ENCODE measurements around the gene WIPF1. TPM values are rescaled to one million over a fixed set of nuclear protein-coding genes. Genes with fewer than 3 reads are reported as not detected.

WIPF1 gene
- total RNA-seq, 1 experiment from 2014 or later: 6.4 TPM

GRCh38 chr2:174571669-174572323, 25.8 kb downstream of the WIPF1 start:
- ATAC-seq: no peak
- H3K36me3 Mint-ChIP-seq: peaks cover 4% of the 10 kb centered on the region; the same call in 1 of the 2 replicates

More at GRCh38 chr2:174571669-174572323, 25.8 kb downstream of the WIPF1 start:
- no peak overlapping the region for H3K27ac Mint-ChIP-seq
- ChIA-PET CTCF (interaction anchor here (0.7 kb wide), 1 partner anchor 534 kb away, joined by 3 read pairs; no protein-coding TSS in a partner anchor), POLR2A (no interaction called here)
- no peak overlapping the region for H3K4me3 Mint-ChIP-seq
- TF ChIP-seq FOXP4 (CRISPR knock-in tag; IDR thresholded peaks at IDR 0.05): no peak
- TF ChIP-seq ATF1 (CRISPR knock-in tag; IDR thresholded peaks at IDR 0.05): no peak
- TF ChIP-seq, protein P1, sequence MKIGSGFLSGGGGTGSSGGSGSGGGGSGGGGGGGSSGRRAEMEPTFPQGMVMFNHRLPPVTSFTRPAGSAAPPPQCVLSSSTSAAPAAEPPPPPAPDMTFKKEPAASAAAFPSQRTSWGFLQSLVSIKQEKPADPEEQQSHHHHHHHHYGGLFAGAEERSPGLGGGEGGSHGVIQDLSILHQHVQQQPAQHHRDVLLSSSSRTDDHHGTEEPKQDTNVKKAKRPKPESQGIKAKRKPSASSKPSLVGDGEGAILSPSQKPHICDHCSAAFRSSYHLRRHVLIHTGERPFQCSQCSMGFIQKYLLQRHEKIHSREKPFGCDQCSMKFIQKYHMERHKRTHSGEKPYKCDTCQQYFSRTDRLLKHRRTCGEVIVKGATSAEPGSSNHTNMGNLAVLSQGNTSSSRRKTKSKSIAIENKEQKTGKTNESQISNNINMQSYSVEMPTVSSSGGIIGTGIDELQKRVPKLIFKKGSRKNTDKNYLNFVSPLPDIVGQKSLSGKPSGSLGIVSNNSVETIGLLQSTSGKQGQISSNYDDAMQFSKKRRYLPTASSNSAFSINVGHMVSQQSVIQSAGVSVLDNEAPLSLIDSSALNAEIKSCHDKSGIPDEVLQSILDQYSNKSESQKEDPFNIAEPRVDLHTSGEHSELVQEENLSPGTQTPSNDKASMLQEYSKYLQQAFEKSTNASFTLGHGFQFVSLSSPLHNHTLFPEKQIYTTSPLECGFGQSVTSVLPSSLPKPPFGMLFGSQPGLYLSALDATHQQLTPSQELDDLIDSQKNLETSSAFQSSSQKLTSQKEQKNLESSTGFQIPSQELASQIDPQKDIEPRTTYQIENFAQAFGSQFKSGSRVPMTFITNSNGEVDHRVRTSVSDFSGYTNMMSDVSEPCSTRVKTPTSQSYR (CRISPR knock-in tag; IDR thresholded peaks at IDR 0.05): no peak
- TF ChIP-seq TEAD1 (CRISPR knock-in tag; IDR thresholded peaks at IDR 0.05): no peak
- no peak for TF ChIP-seq JUN (CRISPR knock-in tag; IDR thresholded peaks at IDR 0.05)
- TF ChIP-seq CDX4 (CRISPR knock-in tag; IDR thresholded peaks at IDR 0.05; ENCODE audit: borderline replicate concordance): no peak
- TF ChIP-seq MLX (CRISPR knock-in tag; IDR thresholded peaks at IDR 0.05): no peak
- TF ChIP-seq ZNF138 (CRISPR knock-in tag; conservative IDR thresholded peaks at IDR 0.05): no peak
- no peak for TF ChIP-seq IRF2 (CRISPR knock-in tag; IDR thresholded peaks at IDR 0.05; ENCODE audit: borderline replicate concordance, low read depth)
- TF ChIP-seq, protein P2, sequence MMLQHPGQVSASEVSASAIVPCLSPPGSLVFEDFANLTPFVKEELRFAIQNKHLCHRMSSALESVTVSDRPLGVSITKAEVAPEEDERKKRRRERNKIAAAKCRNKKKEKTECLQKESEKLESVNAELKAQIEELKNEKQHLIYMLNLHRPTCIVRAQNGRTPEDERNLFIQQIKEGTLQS (CRISPR knock-in tag; conservative IDR thresholded peaks at IDR 0.05): no peak
- no peak for TF ChIP-seq SMAD3 (CRISPR knock-in tag; IDR thresholded peaks at IDR 0.05; ENCODE audit: borderline replicate concordance)
- TF ChIP-seq NFYB (CRISPR knock-in tag; conservative IDR thresholded peaks at IDR 0.05; ENCODE audit: low read depth): no peak
- TF ChIP-seq HMGA2 (CRISPR knock-in tag; IDR thresholded peaks at IDR 0.05): no peak
- no peak for TF ChIP-seq SOX15 (CRISPR knock-in tag; IDR thresholded peaks at IDR 0.05)
- no peak for TF ChIP-seq HMGXB4 (CRISPR knock-in tag; IDR thresholded peaks at IDR 0.05)
- H3K4me1 Mint-ChIP-seq: no peaks in the 10 kb centered on the region
- H3K27me3 Mint-ChIP-seq (ENCODE audit: low read depth): no peaks in the 10 kb centered on the region
- no peaks in the 10 kb centered on the region for H3K9me3 Mint-ChIP-seq
- no peak for DNase-seq (ENCODE audit: low spot score)

All from WTC11 (cell line).